Urothelium cell line (cell line): ENCODE measurements around the gene ACACB.
A peak's percentile ranks its signal among the peaks of the same experiment; 100 is the strongest.
"Not testable (repeated sequence)": the region's sequence is repeated elsewhere in the genome, so short reads cannot be mapped to it uniquely, and the experiment has no call there.

ENCODE experiments used
- DNase-seq: peaks from one replicate; pipeline ENCODE4 v3.0.0; 2011; ENCODE audit warnings: low spot score, mixed read lengths
- FAIRE-seq: peaks from 2 replicates; lab custom pipeline; 2011; peaks lifted over from hg19 to GRCh38; lab: Jason Lieb, UNC

ACACB gene

DNA sequence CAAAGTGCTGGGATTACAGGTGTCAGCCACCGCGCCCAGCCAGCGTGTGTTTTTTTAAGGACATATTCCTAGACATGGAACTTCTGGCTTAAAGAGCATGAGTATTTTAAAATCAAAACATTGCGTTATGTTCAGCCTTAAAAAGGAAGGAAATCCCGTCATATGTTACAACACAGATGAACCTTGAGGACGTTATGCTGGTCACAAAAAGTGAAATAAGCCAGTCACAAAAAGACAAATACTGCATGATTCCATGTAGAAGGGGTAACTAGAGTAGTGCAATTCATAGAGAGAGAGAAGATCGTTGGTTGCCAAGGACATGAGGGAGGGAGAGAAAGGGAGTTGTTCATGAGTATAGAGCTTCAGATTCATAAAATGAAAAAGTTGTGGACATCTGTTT, 53.9 kb downstream of the ACACB start:
- DNase-seq (no peak), FAIRE-seq (no peak)

- not testable (repeated sequence) for FAIRE-seq, DNase-seq
Observed at GRCh38 chr12:109172787-109173186, 56.4 kb downstream of the ACACB start.

GRCh38 chr12:109173443-109174240, 57.3 kb downstream of the ACACB start:
- FAIRE-seq (no peak), DNase-seq (no peak)

DNA sequence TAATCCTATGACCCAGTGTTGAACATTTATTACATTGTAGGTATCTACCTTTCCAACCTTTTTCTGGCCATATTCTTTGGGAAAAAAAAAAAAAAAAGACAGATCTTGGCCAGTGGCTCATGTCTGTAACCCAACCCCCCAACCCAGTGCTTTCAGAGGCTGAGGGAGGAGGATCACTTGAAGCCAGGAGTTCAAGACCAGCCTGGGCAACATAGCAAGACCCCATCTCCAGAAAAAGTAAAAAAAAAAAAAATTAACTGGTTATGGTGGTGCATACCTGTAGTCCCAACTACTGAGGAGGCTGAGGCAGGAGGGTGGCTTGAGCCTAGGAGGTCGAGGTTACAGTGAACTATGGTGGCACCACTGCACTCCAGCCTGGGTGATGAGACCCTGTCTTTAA, 58.1 kb downstream of the ACACB start:
- FAIRE-seq = no peak
- DNase-seq = no peak

DNA sequence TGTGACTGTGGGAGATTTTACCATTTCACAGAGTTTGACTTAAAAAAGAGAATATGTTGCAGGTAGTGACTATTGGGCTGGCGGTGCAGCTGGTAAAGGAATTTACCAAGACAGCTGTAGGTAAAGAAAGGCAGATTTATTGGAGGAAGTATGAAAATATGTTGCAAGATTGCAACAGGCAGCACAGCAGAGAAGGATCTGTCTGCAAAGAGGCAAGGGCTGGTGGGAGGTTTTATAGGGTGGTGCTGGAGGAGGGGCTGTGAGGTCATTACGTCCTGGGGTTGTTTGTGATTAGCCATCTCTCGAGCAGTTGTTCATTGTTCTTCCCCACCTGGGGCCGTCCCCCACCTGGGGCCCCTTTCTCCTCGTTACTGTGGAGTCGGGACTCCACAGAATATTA, 62.1 kb downstream of the ACACB start:
- DNase-seq (no peak), FAIRE-seq (no peak)

DNA sequence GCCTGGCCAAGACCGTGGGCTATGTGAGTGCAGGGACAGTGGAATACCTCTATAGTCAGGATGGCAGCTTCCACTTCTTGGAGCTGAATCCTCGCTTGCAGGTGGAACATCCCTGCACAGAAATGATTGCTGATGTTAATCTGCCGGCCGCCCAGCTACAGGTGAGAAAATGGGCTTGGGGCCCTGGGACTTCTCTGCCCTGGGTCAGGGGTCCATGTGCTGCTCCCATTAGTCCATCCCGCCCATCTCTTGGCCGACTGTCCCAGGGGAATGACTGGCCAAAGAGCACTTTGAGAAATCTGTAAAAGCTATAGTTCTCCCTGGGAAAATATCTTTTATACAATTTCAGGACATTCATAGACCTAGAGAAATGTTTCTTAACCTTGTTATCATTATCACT, 63.5 kb downstream of the ACACB start:
- DNase-seq = no peak
- FAIRE-seq = no peak

GRCh38 chr12:109182041-109182839, 65.9 kb downstream of the ACACB start:
- FAIRE-seq = no peak

DNA sequence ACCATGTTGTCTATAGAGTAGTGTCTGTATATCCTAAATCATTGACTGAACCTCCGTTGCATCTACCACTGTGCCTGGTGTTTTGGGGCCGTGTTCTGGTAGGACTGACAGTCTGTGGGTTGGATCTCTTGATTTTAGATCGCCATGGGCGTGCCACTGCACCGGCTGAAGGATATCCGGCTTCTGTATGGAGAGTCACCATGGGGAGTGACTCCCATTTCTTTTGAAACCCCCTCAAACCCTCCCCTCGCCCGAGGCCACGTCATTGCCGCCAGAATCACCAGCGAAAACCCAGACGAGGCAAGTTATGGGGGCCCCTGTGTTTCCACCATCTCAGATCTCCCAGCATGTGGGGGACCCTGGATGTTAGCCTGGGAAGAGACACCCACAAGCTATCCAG, 69.1 kb downstream of the ACACB start:
- no peak for DNase-seq
- FAIRE-seq = no peak

More at GRCh38 chr12:109182041-109182839, 65.9 kb downstream of the ACACB start:
- no peak for DNase-seq

DNA sequence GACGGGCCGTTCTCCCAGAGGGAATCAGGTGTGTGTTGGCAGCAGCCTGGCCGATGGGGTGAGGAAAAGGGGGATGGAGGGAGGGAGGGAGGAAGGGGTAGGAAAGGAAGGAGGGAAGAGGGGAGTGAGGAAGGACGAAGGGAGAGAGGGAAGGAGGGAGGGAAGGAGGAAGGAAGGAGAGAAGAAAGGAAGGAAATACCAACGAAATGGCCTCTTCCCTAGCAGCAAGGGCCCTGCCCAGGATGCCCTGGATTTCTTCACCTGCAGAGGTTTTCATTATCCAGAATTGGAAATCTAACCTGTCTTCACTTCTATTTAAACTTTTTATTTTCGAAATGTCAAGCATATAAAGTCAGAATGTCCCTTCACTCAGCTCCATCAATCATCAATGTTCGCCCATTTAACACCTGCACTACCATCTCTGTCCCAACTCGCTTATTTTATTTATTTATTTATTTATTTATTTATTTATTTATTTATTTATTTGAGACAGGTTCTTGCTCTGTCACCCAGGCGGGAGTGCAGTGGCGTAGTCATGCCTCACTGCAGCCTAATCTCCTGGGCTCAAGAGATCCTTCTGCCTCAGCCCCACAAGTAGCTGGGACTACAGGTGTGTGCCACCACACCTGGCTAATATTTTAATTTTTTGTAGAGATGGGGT, 70.7 kb downstream of the ACACB start:
- DNase-seq = no peak
- FAIRE-seq = no peak

- DNase-seq (no peak), FAIRE-seq (no peak)
Observed at GRCh38 chr12:109188108-109188712, 71.8 kb downstream of the ACACB start.

GRCh38 chr12:109189291-109189690, 72.9 kb downstream of the ACACB start:
- no peak for DNase-seq
- FAIRE-seq = no peak

DNA sequence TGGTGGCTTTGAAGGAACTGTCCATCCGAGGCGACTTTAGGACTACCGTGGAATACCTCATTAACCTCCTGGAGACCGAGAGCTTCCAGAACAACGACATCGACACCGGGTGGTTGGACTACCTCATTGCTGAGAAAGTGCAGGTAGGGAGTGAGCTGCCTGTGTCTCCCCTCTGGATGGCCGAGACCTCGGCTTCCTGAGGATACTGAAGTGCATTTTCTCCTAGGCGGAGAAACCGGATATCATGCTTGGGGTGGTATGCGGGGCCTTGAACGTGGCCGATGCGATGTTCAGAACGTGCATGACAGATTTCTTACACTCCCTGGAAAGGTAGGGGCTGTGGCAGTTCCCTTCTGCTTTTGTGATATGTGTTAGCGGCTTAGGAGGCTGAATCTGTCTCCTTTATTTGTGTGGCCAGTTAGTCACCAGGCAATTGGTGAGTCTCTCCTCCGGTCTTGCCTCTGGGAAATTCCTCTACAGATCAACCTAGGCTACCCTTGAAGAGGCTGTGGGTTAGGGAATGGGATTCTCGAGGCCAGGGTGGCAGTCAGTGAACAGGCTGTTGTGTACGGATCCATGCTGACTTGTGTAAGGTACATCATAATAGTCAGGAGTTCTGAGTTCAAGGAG, 75.3 kb downstream of the ACACB start:
- DNase-seq (peak; percentile 26), FAIRE-seq (no peak)

GRCh38 chr12:109192358-109192757, 76.0 kb downstream of the ACACB start:
- FAIRE-seq = no peak
- peak; percentile 57 for DNase-seq

DNA sequence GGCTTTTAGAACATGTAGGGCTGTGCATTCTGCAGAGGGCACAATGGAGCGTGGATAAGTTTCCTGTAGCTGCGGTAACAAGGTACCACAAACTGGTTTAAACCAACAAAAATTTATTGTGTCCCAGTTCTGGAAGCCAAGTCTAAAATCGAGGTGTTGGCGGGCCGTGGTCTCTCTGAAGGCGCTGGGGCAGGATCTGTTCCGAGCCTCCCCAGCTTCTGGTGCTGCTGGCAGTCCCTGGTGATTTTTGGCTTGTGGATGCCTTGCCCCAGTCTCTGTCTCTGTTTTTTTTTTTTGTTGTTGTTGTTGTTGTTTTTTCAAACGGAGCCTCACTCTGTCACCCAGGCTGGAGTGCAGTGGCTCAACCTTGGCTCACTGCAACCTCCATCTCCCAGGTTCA, 77.5 kb downstream of the ACACB start:
- DNase-seq (no peak), FAIRE-seq (no peak)

DNA sequence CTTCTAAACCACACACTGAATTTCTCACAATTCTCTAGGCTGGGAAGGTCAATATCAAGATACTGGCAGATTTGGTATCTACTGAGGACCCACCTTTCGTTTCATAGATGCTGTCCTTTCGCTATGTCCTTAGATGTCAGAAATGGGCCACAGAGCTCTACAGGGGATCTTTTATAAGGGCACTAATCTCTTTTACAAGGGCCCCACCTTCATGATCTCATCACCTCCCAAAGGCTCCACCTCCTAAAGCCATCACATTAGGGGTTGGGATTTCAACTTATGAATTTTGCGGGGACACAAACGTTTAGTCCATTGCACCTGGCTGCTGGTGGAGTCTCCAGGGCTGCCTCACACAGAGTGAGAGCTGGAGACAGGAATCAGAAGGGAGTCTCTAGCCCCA, 79.9 kb downstream of the ACACB start:
- no peak for FAIRE-seq

GRCh38 chr12:109197327-109197726, 80.9 kb downstream of the ACACB start:
- DNase-seq = no peak
- FAIRE-seq = no peak

More for the DNA sequence above, 79.9 kb downstream of the ACACB start:
- DNase-seq = no peak

DNA sequence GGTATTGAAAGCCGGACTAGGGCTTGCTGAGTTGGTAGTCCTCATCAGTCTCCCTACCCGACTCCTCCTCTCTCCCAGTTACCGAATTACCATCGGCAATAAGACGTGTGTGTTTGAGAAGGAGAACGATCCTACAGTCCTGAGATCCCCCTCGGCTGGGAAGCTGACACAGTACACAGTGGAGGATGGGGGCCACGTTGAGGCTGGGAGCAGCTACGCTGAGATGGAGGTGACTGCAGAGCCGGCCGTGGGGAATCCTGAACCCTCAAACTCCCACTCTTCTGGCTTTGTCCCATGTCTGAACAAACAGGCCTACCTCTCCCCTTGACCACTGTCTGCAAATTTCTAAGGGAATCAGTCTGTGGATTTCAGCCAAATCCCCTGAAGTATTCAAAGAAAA, 82.9 kb downstream of the ACACB start:
- DNase-seq = no peak
- no peak for FAIRE-seq

DNA sequence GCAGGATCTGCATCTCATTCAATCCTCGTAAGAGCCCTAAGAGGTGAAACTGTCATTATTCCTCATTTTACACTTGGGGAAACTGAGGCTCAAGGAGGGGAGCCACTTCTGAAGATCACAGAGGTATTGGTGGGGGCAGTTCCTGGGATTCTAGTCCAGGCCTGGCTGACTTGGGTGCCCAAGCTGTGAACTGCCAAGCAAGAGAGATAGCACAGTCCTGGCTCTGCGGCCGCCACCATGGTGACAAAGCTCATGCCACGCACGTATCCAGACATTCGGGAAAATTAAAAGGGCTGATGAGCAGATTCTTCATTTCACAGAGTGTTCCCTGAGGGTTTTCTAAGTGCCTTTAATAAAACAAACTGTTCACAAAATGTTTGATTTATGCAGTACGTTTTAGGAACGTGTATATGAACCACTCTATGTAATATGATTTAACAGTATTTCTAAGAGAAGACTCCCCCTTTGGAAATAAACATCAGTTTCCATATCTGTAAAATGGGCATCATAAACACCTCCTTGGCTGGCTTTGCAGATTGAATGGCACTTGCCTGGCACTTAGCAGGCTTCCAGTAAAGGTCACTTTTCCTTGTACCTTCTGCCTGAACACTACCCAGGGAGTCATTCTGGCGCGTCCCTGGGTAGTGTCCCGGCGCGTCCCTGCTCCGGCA, 84.6 kb downstream of the ACACB start:
- DNase-seq (no peak), FAIRE-seq (no peak)

- DNase-seq (no peak), FAIRE-seq (no peak)
Observed at GRCh38 chr12:109201496-109201885, 85.1 kb downstream of the ACACB start.

DNA sequence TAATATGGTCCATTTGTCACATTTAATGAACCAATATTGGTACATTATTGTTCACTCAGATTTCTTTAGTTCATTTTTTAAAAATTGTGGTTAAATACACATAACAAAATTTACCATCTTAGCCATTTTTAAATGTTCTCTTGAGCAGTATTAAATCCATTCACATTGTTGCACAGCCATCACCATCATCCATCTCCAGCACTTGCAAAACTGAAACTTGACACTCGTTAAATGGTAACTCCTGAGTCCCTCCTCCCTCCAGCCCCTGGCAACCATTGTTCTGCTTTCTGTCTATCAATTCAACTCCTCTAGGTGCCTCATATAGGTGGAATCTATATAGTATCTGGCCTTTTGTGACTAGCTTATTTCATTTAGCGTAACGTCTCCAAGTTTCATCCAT, 86.4 kb downstream of the ACACB start:
- DNase-seq = no peak
- no peak for FAIRE-seq
